NCI-H1048 (cell line): Measurements from ENCODE around the gene SGK2.
"Not testable (repeated sequence)": the region's sequence is repeated elsewhere in the genome, so short reads cannot be mapped to it uniquely, and the experiment has no call there.

Experiments used
- DNase-seq: peaks from one replicate; lab custom pipeline; 2025; lab: John Stamatoyannopoulos, UW

Gene SGK2

GRCh38 chr20:43563991-43564390 is 5.2 kb downstream of the SGK2 start:
- DNase-seq = no peak

- no peak for DNase-seq
Observed at GRCh38 chr20:43564455-43564854, 5.6 kb downstream of the SGK2 start.

GRCh38 chr20:43564993-43565757 is 6.3 kb downstream of the SGK2 start:
- DNase-seq = no peak

GRCh38 chr20:43565758-43566104 is 6.9 kb downstream of the SGK2 start:
- no peak for DNase-seq

- DNase-seq = no peak
Observed at GRCh38 chr20:43567477-43567876, 8.7 kb downstream of the SGK2 start.

- DNase-seq = no peak
Observed at GRCh38 chr20:43568706-43569105, 9.9 kb downstream of the SGK2 start.

- no peak for DNase-seq
Observed at GRCh38 chr20:43569282-43569681, 10.5 kb downstream of the SGK2 start.

GRCh38 chr20:43570496-43570895 is 11.7 kb downstream of the SGK2 start:
- DNase-seq = no peak

- no peak for DNase-seq
Observed at GRCh38 chr20:43571310-43571709, 12.5 kb downstream of the SGK2 start.

- no peak for DNase-seq
Observed at GRCh38 chr20:43571771-43572170, 12.9 kb downstream of the SGK2 start.

GRCh38 chr20:43572891-43573290 is 14.1 kb downstream of the SGK2 start:
- no peak for DNase-seq

- no peak for DNase-seq
Observed at GRCh38 chr20:43576108-43576507, 17.3 kb downstream of the SGK2 start.

- DNase-seq = no peak
Observed at GRCh38 chr20:43579861-43580793, 21.3 kb downstream of the SGK2 start.

- DNase-seq = no peak
Observed at GRCh38 chr20:43583133-43583864, 24.5 kb downstream of the SGK2 start.

GRCh38 chr20:43583982-43584432 is 25.2 kb downstream of the SGK2 start:
- DNase-seq = no peak

GRCh38 chr20:43584448-43585136 is 25.8 kb downstream of the SGK2 start:
- DNase-seq = no peak

- DNase-seq = no peak
Observed at GRCh38 chr20:43586641-43587040, 27.8 kb downstream of the SGK2 start.

- DNase-seq = not testable (repeated sequence)
Observed at GRCh38 chr20:43588526-43588925, 29.7 kb downstream of the SGK2 start.

- no peak for DNase-seq
Observed at GRCh38 chr20:43590036-43590391, 31.2 kb downstream of the SGK2 start.

GRCh38 chr20:43590392-43591303 is 31.8 kb downstream of the SGK2 start, which contains the start of gene IFT52:
IFT52 (plus strand) TSS chr20:43590937; CDS start chr20:43594699, 3,762 bp downstream.
- DNase-seq = peak; percentile 83

GRCh38 chr20:43601960-43602359 is 43.1 kb downstream of the SGK2 start:
- DNase-seq = not testable (repeated sequence)
